Smooth muscle cell of the umbilical artery (primary cell): Measurements from ENCODE around the gene FMN2. TPM values are rescaled to one million over a fixed set of nuclear protein-coding genes. Genes with fewer than 3 reads are reported as not detected.

Experiments used
- total RNA-seq: library from RNA; depleted of rRNA; stranded (reverse); fragments of >200 nt; gene quantifications from 2 replicates; pipeline ENCODE4 v1.2.3, GENCODE V29; 2014

Gene FMN2
- 2.4 and 5.9 TPM in 2 replicates for total RNA-seq

DNA sequence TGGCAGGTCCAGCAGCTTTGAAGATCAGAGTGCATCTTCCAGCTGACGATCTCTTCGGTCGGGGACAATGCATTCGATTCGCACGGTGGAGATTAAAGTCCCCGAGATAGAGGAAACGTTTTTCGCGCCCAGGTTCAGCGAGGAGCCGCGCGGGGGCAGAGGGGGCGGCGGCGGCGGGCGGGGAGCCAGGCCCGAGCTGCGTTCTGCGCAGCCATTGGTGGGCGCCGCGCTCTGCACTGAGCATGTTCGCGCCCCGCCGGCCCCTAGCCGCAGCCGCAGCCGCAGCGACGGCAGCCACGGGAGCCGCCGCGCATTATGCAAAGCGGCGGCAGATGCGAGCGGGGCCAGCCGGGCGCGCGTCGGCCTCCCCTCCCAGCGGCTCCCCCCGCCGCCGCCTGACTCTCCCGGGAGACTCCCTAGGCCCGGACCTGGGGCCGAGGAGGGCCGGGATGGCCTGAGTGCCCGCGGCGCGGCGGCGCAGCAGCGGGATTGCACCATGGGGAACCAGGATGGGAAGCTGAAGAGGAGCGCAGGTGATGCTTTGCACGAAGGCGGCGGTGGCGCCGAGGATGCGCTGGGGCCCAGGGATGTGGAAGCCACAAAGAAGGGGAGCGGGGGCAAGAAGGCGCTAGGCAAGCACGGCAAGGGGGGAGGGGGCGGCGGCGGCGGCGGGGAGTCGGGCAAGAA lies at the start of gene FMN2:
Gene FMN2, plus strand, starts transcription at position 270 of the 687 bp plus-strand sequence. Its CDS starts 227 bp downstream, at position 497.

